Upper lobe of left lung (tissue), 6 donors: ENCODE data around the gene SPRED3. TPM values are rescaled to one million over a fixed set of nuclear protein-coding genes. Genes with fewer than 3 reads are reported as not detected.

ENCODE experiments used
- ATAC-seq, 2 donors: fragments of 200-7000 bp; cut with Tn5 transposase; one replicate each; pipeline ENCODE4 v1.9.1; 2022; ENCODE audit warnings: mild to moderate bottlenecking in 2 of 2, moderate library complexity in 2 of 2; ENCODE audit not compliant: low FRiP score in 2 of 2
- DNase-seq, 2 donors: peaks; one replicate each; pipeline ENCODE4 v3.0.0-alpha.2; 2019 to 2020
- H3K27ac ChIP-seq, 4 donors: fragments of 200-600 bp; sonication (generic); one replicate each; pipeline ENCODE4 v1.5.1; 2016 to 2019
- H3K27me3 ChIP-seq, 4 donors: fragments of 200-600 bp; sonication (generic); one replicate each; pipeline ENCODE4 v1.5.1; 2017 to 2019
- H3K36me3 ChIP-seq, 4 donors: fragments of 200-600 bp; sonication (generic); one replicate each; pipeline ENCODE4 v1.5.1; 2016 to 2019
- H3K4me1 ChIP-seq, 4 donors: fragments of 200-600 bp; sonication (generic); one replicate each; pipeline ENCODE4 v1.5.1; 2018 to 2019
- H3K4me3 ChIP-seq, 4 donors: fragments of 200-600 bp; sonication (generic); one replicate each; pipeline ENCODE4 v1.5.1; 2017 to 2019; ENCODE audit warnings: mild to moderate bottlenecking in 2 of 4, moderate library complexity in 1 of 4
- H3K9me3 ChIP-seq, 4 donors: fragments of 200-600 bp; sonication (generic); one replicate each; pipeline ENCODE4 v1.5.1; 2018 to 2019
- EP300 ChIP-seq, 4 donors: sonication (generic); formaldehyde crosslinking; IDR thresholded peaks; one replicate each; pipeline ENCODE4 v1.5.1; 2017; ENCODE audit warnings: antibody characterized with exemption in 4 of 4, control low read depth in 2 of 4
- POLR2A ChIP-seq, 4 donors: fragments of 450-650 bp; IDR thresholded peaks; one replicate each; pipeline ENCODE4 v1.5.1; 2016 to 2017; ENCODE audit warnings: antibody characterized with exemption in 4 of 4, mild to moderate bottlenecking in 2 of 4
- POLR2AphosphoS5 ChIP-seq, 2 donors: sonication (generic); formaldehyde crosslinking; IDR thresholded peaks; one replicate each; pipeline ENCODE4 v1.5.1; 2017; ENCODE audit warnings: antibody characterized with exemption in 2 of 2
- WGBS, 2 donors: methylation state at CpG; one replicate each; pipeline ENCODE4 v1.1.5; 2017 to 2018; 5-methylcytosine and 5-hydroxymethylcytosine counted together
- total RNA-seq, 6 donors: library from RNA; depleted of rRNA in 4 of 6; stranded (reverse); fragments of >200 nt in 4 of 6; gene quantifications; one replicate each; pipeline versions ENCODE4 v1.1.0 to v1.2.1, GENCODE V29; 2016 to 2021
- TF ChIP-seq, protein P1 (sequence below), 6 experiments: fragments of 450-650 bp in 4 of 6; fragments of 200-600 bp in 2 of 6; sonication (generic) in 2 of 6; IDR thresholded peaks; one replicate each; pipeline ENCODE4 v1.5.1; 2016 to 2019; ENCODE audit warnings: antibody characterized with exemption in 6 of 6
- donor health status: DM: no; HTN: no; CAD: no; lungs with moderate emphysema.
- donor health status: DM: no; HTN: yes; CAD: no; lungs with severe emphysema.

Gene SPRED3
- total RNA-seq, 6 donors from 2014 or later, result 0.11 to 2.1 (median 0.85) TPM

DNA sequence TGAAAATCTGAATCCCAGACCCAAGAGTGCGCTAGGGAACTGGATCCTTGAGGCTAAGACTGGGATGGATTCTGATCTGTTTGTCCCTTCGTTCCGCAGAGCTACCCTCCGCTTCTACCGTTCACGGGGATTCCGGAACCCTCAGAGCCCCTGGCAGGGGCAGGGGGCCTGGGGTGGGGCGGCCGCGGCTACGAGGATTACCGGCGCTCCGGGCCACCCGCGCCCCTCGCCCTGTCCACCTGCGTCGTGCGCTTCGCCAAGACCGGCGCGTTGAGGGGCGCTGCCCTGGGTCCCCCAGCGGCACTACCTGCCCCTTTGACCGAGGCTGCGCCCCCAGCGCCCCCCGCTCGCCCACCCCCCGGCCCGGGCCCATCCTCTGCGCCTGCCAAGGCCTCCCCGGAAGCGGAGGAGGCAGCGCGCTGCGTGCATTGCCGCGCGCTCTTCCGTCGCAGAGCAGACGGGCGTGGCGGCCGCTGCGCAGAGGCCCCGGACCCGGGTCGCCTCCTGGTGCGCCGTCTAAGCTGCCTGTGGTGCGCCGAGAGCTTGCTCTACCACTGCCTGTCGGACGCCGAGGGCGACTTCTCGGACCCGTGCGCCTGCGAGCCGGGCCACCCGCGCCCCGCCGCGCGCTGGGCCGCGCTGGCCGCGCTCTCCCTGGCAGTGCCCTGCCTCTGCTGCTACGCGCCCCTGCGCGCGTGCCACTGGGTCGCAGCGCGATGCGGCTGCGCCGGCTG is 7.1 kb downstream of the SPRED3 start:
- Histone ChIP-seq H3K27ac (peak overlapping the region in 1 of 4 donors; percentile 21), H3K27me3 (peaks cover 0 to 42% (median 8%) of the 10 kb centered on the region in 4 donors), H3K36me3 (no peaks in the 10 kb centered on the region), H3K9me3 (no peaks in the 10 kb centered on the region), H3K4me1 (peaks cover 0 to 18% (median 0%) of the 10 kb centered on the region in 4 donors), H3K4me3 (peak overlapping the region in 3 of 4 donors; percentile 25 to 34 (median 32))
- ATAC-seq (no peak), DNase-seq (peak in 1 of 2 donors; percentile 84)
- TF ChIP-seq, protein P1, sequence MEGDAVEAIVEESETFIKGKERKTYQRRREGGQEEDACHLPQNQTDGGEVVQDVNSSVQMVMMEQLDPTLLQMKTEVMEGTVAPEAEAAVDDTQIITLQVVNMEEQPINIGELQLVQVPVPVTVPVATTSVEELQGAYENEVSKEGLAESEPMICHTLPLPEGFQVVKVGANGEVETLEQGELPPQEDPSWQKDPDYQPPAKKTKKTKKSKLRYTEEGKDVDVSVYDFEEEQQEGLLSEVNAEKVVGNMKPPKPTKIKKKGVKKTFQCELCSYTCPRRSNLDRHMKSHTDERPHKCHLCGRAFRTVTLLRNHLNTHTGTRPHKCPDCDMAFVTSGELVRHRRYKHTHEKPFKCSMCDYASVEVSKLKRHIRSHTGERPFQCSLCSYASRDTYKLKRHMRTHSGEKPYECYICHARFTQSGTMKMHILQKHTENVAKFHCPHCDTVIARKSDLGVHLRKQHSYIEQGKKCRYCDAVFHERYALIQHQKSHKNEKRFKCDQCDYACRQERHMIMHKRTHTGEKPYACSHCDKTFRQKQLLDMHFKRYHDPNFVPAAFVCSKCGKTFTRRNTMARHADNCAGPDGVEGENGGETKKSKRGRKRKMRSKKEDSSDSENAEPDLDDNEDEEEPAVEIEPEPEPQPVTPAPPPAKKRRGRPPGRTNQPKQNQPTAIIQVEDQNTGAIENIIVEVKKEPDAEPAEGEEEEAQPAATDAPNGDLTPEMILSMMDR (IDR thresholded peaks at IDR 0.05), result no peak
- TF ChIP-seq POLR2A (IDR thresholded peaks at IDR 0.05), result peak in 1 of 4 donors; percentile 29
- WGBS, 2 donors, result 6 to 7% methylated on average over 9 to 24 of the region's 86 CpGs

DNA sequence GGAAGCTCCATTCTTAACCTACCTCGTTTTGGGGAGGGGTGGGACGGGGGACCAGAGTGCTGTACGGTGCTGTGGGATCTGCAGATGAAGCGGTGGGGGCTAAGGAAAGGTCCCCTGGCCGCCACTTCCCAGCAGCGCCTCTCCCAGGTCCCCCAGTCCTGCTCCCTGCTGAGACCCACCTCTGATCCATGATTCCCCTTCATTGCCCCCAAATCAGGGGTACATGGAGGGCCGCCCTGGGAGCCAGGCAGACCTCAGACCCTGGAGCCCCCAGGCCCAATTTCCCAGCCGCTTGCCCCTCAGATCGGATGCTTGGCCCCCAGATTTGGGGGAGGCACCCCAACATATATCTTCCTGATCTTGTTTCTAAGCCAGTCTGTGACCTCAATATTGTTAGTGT is 10.6 kb downstream of the SPRED3 start:
- DNase-seq, result no peak
- no peak for ATAC-seq
- TF ChIP-seq POLR2AphosphoS5 (IDR thresholded peaks at IDR 0.05) (no peak), POLR2A (IDR thresholded peaks at IDR 0.05) (no peak), EP300 (IDR thresholded peaks at IDR 0.05) (no peak)
- TF ChIP-seq, protein P1 (IDR thresholded peaks at IDR 0.05), result no peak
- WGBS, 2 donors, result 52 to 59% methylated on average over 2 to 9 of the region's 9 CpGs
- H3K36me3 ChIP-seq, result no peaks in the 10 kb centered on the region
- no peak overlapping the region for H3K4me3 ChIP-seq
- no peaks in the 10 kb centered on the region for H3K9me3 ChIP-seq
- H3K27ac ChIP-seq, result no peak overlapping the region
- peaks cover 5 to 29% (median 8%) of the 10 kb centered on the region in 4 donors for H3K4me1 ChIP-seq
- H3K27me3 ChIP-seq, result peaks cover 0 to 42% (median 8%) of the 10 kb centered on the region in 4 donors

DNA sequence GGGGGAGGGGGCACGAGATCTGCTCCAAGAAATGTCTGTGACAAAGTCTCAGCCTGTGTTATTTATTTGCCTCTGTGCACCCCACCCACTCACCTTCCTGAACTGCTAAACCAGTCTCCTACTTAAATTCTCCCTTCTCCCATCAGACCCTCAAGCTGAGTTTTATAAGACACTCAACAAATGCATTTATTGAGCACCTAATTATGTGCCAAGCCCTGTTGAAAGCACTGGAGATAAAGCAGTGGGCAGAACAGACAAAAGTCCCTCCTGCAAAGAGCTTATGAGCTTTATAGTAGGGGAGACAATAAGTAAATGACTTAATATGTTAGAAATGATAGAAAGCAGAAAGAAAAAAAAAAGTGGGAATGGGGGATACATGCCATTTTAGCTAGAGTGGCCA is 11.0 kb downstream of the SPRED3 start:
- Histone ChIP-seq H3K27ac (no peak overlapping the region), H3K4me3 (no peak overlapping the region), H3K4me1 (peaks cover 8 to 31% (median 11%) of the 10 kb centered on the region in 4 donors), H3K36me3 (no peaks in the 10 kb centered on the region), H3K9me3 (no peaks in the 10 kb centered on the region), H3K27me3 (peaks cover 0 to 37% (median 8%) of the 10 kb centered on the region in 4 donors)
- ATAC-seq (no peak), DNase-seq (no peak)
- 63 to 100% methylated on average over 1 of the region's 1 CpG for WGBS, 2 donors
- TF ChIP-seq POLR2A (IDR thresholded peaks at IDR 0.05), result no peak
- TF ChIP-seq, protein P1 (IDR thresholded peaks at IDR 0.05), result no peak
- no peak for TF ChIP-seq POLR2AphosphoS5 (IDR thresholded peaks at IDR 0.05)
- TF ChIP-seq EP300 (IDR thresholded peaks at IDR 0.05), result no peak

DNA sequence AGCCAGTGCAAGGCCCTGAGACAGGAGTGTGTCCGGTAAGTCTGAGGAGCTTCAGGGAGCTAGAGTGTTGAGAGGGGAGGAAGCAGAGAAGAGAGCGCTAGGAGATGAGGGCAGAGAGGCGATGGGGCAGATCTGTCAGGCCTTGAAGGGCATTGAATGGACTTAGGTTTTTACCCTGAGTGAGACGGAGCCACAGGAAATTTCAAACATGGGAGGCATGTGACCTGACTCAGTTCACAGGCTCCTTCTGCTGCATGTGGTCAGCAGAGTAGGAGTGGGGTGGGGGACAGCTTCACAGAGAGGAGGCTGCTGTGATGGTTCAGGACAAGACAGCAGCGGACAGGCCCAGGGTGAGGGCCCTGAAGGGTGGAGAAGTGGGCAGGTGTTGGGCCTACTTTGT is 11.9 kb downstream of the SPRED3 start:
- TF ChIP-seq, protein P1 (IDR thresholded peaks at IDR 0.05), result no peak
- TF ChIP-seq EP300 (IDR thresholded peaks at IDR 0.05) (no peak), POLR2A (IDR thresholded peaks at IDR 0.05) (no peak), POLR2AphosphoS5 (IDR thresholded peaks at IDR 0.05) (no peak)
- ATAC-seq, result no peak
- no peak overlapping the region for H3K4me3 ChIP-seq
- DNase-seq, result no peak
- peaks cover 0 to 33% (median 6%) of the 10 kb centered on the region in 4 donors for H3K27me3 ChIP-seq
- H3K4me1 ChIP-seq, result peaks cover 8 to 24% (median 12%) of the 10 kb centered on the region in 4 donors
- WGBS, 2 donors, result 73 to 81% methylated on average over 5 of the region's 5 CpGs
- H3K9me3 ChIP-seq, result no peaks in the 10 kb centered on the region
- H3K27ac ChIP-seq, result no peak overlapping the region
- H3K36me3 ChIP-seq, result peaks cover 0 to 6% (median 3%) of the 10 kb centered on the region in 4 donors
